Transverse colon (tissue), 4 donors: Measurements from ENCODE around the gene HABP2.

Experiments used
- POLR2A ChIP-seq: fragments of 450-650 bp; IDR thresholded peaks from one replicate; pipeline ENCODE4 v1.6.1; 2016; ENCODE audit warnings: antibody characterized with exemption, mild to moderate bottlenecking, moderate library complexity
- POLR2AphosphoS5 ChIP-seq, 3 donors: sonication (generic); formaldehyde crosslinking; IDR thresholded peaks; one replicate each; pipeline ENCODE4 v1.6.1; 2016; ENCODE audit warnings: antibody characterized with exemption in 3 of 3
- TF ChIP-seq, protein P1 (sequence below), 5 experiments: fragments of 200-600 bp in 3 of 5; fragments of 450-650 bp in 2 of 5; sonication (generic) in 3 of 5; IDR thresholded peaks; 1 replicate in 2 of 5; 2 replicates in 3 of 5; pipeline ENCODE4 v1.5.1; 2016 to 2017; ENCODE audit warnings: antibody characterized with exemption in 5 of 5, inconsistent platforms in 3 of 5, mild to moderate bottlenecking in 2 of 5, moderate library complexity in 1 of 5

DNA sequence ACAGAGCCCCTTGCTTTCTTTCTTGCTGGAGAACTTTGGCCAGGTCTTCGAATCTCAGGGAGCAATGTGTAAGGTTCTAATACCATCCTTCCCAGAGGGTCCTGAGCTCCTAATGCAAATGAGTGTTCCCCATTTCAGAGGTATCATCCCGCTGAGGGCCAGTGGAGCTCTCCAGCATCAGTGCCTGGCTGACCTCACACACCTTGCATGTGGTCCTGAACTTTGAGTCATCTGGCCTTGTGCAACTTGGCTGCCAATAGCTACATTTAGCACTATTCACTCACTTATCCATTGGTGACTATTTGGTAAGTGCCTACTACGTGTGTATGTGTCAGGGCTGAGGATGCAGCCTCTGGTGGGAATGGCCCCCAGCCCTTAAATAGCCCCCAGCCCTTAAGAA is 48.4 kb upstream of the HABP2 start:
- TF ChIP-seq POLR2A (no peak), POLR2AphosphoS5 (IDR thresholded peaks at IDR 0.05) (no peak)
- TF ChIP-seq, protein P1, sequence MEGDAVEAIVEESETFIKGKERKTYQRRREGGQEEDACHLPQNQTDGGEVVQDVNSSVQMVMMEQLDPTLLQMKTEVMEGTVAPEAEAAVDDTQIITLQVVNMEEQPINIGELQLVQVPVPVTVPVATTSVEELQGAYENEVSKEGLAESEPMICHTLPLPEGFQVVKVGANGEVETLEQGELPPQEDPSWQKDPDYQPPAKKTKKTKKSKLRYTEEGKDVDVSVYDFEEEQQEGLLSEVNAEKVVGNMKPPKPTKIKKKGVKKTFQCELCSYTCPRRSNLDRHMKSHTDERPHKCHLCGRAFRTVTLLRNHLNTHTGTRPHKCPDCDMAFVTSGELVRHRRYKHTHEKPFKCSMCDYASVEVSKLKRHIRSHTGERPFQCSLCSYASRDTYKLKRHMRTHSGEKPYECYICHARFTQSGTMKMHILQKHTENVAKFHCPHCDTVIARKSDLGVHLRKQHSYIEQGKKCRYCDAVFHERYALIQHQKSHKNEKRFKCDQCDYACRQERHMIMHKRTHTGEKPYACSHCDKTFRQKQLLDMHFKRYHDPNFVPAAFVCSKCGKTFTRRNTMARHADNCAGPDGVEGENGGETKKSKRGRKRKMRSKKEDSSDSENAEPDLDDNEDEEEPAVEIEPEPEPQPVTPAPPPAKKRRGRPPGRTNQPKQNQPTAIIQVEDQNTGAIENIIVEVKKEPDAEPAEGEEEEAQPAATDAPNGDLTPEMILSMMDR (IDR thresholded peaks at IDR 0.05) = no peak
